Astrocyte (in vitro differentiated cells and primary cell): ENCODE measurements around the gene TMEM132A. TPM values are rescaled to one million over a fixed set of nuclear protein-coding genes. Genes with fewer than 3 reads are reported as not detected.

Experiments
- DNase-seq: peaks from one replicate; pipeline ENCODE4 v3.0.0-alpha.2; 2010; ENCODE audit warnings: low read depth
- FAIRE-seq: peaks from 2 replicates; lab custom pipeline; 2011; peaks lifted over from hg19 to GRCh38; lab: Jason Lieb, UNC
- H2AFZ ChIP-seq: 2 replicates; pipeline ENCODE4 v1.6.0; 2012; ENCODE audit warnings: low read depth, low read length, inconsistent platforms
- H3K27ac ChIP-seq: 2 replicates; pipeline ENCODE4 v1.5.1; 2011; ENCODE audit warnings: low read depth, low read length, inconsistent platforms
- H3K27me3 ChIP-seq: 2 replicates; pipeline ENCODE4 v1.6.0; 2011; ENCODE audit warnings: low read length, inconsistent platforms; ENCODE audit not compliant: insufficient read depth
- H3K36me3 ChIP-seq: 2 replicates; pipeline ENCODE4 v1.5.1; 2011; ENCODE audit warnings: low read length, inconsistent platforms; ENCODE audit not compliant: insufficient read depth
- H3K4me1 ChIP-seq: 2 replicates; pipeline ENCODE4 v1.5.1; 2011; ENCODE audit warnings: low read length, inconsistent platforms; ENCODE audit not compliant: insufficient read depth
- H3K4me2 ChIP-seq: 2 replicates; pipeline ENCODE4 v1.6.0; 2012; ENCODE audit warnings: low read length, inconsistent platforms
- H3K4me3 ChIP-seq: 2 replicates; pipeline ENCODE4 v1.5.1; 2011; ENCODE audit warnings: low read depth, mild to moderate bottlenecking, low read length, inconsistent platforms; ENCODE audit not compliant: insufficient read depth
- H3K79me2 ChIP-seq: 2 replicates; pipeline ENCODE4 v1.6.0; 2012; ENCODE audit warnings: mild to moderate bottlenecking, low read length, inconsistent platforms; ENCODE audit not compliant: insufficient read depth
- H3K9ac ChIP-seq: 2 replicates; pipeline ENCODE4 v1.6.0; 2012; ENCODE audit warnings: mild to moderate bottlenecking, low read length, inconsistent platforms
- H3K9me3 ChIP-seq: 2 replicates; pipeline ENCODE4 v1.5.1; 2012; ENCODE audit warnings: low read depth, mild to moderate bottlenecking, low read length, inconsistent platforms; ENCODE audit not compliant: insufficient read depth
- H4K20me1 ChIP-seq: 2 replicates; pipeline ENCODE4 v1.6.0; 2012; ENCODE audit warnings: low read length, inconsistent platforms; ENCODE audit not compliant: insufficient read depth
- H3K27ac Mint-ChIP-seq: one replicate; pipeline ENCODE4 v1.8.0; 2021; ENCODE audit warnings: mild to moderate bottlenecking, mixed read lengths; ENCODE audit not compliant: unreplicated experiment
- H3K27me3 Mint-ChIP-seq: one replicate; pipeline ENCODE4 v1.8.0; 2021; ENCODE audit warnings: low read depth, mixed read lengths; ENCODE audit not compliant: unreplicated experiment
- H3K36me3 Mint-ChIP-seq: one replicate; pipeline ENCODE4 v1.8.0; 2021; ENCODE audit warnings: low read depth, mixed read lengths; ENCODE audit not compliant: unreplicated experiment
- H3K4me1 Mint-ChIP-seq: one replicate; pipeline ENCODE4 v1.8.0; 2021; ENCODE audit warnings: low read depth, mixed read lengths; ENCODE audit not compliant: unreplicated experiment
- H3K4me3 Mint-ChIP-seq: one replicate; pipeline ENCODE4 v1.8.0; 2021; ENCODE audit warnings: mild to moderate bottlenecking, moderate library complexity, mixed read lengths; ENCODE audit not compliant: unreplicated experiment
- H3K9me3 Mint-ChIP-seq: one replicate; pipeline ENCODE4 v1.8.0; 2021; ENCODE audit warnings: mild to moderate bottlenecking, mixed read lengths; ENCODE audit not compliant: unreplicated experiment
- EZH2 ChIP-seq: IDR thresholded peaks from 2 replicates; pipeline ENCODE4 v1.6.1; 2012; ENCODE audit warnings: mild to moderate bottlenecking, low read length, inconsistent platforms; ENCODE audit not compliant: insufficient read depth
- total RNA-seq: library from RNA; stranded (reverse); gene quantifications from 2 replicates; pipeline ENCODE4 v1.2.1, GENCODE V29; 2021
- TF ChIP-seq, protein P1 (sequence below): IDR thresholded peaks from 2 replicates; pipeline ENCODE4 v1.5.1; 2011; ENCODE audit warnings: low read depth, mild to moderate bottlenecking, inconsistent platforms, low read length, moderate library complexity; ENCODE audit not compliant: insufficient read depth

Gene TMEM132A
- total RNA-seq, 1 donor from 2014 or later, result 117 TPM

DNA sequence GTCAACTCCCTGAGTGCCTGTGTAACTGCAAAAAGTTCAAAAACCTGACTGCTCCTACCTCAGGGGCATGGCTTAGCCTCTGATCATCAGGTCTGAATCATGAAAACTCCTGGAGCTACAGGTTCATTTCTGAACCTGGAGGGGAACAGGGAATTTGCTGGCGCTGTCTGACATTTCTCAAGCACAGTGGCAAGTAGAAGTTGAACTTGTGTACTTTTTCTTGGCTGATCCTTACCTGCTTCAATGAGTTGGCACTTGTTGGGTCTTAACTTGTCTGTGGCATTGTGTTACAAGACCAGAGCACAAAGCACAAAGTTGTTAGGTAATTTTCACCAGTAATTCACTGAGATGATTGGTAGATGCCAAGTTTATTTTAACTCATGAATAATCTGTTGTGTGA, 7.0 kb upstream of the TMEM132A start:
- peaks cover 1% of the 10 kb centered on the region for H3K9me3 Mint-ChIP-seq
- no peak for FAIRE-seq
- no peak overlapping the region for H2AFZ ChIP-seq
- H4K20me1 ChIP-seq, result peaks cover 27% of the 10 kb centered on the region
- H3K4me3 Mint-ChIP-seq, result no peak overlapping the region
- peaks cover 17% of the 10 kb centered on the region for H3K4me1 Mint-ChIP-seq
- no peaks in the 10 kb centered on the region for H3K27me3 Mint-ChIP-seq
- H3K27ac Mint-ChIP-seq, result no peak overlapping the region
- H3K36me3 ChIP-seq, result peaks cover 15% of the 10 kb centered on the region
- H3K4me1 ChIP-seq, result peaks cover 36% of the 10 kb centered on the region
- H3K36me3 Mint-ChIP-seq, result peaks cover 16% of the 10 kb centered on the region
- H3K4me2 ChIP-seq, result no peak overlapping the region
- peaks cover 56% of the 10 kb centered on the region for H3K79me2 ChIP-seq
- H3K9me3 ChIP-seq, result no peaks in the 10 kb centered on the region
- H3K27ac ChIP-seq, result no peak overlapping the region
- no peak for DNase-seq
- H3K4me3 ChIP-seq, result no peak overlapping the region
- no peaks in the 10 kb centered on the region for H3K27me3 ChIP-seq
- no peak overlapping the region for H3K9ac ChIP-seq
- TF ChIP-seq, protein P1, sequence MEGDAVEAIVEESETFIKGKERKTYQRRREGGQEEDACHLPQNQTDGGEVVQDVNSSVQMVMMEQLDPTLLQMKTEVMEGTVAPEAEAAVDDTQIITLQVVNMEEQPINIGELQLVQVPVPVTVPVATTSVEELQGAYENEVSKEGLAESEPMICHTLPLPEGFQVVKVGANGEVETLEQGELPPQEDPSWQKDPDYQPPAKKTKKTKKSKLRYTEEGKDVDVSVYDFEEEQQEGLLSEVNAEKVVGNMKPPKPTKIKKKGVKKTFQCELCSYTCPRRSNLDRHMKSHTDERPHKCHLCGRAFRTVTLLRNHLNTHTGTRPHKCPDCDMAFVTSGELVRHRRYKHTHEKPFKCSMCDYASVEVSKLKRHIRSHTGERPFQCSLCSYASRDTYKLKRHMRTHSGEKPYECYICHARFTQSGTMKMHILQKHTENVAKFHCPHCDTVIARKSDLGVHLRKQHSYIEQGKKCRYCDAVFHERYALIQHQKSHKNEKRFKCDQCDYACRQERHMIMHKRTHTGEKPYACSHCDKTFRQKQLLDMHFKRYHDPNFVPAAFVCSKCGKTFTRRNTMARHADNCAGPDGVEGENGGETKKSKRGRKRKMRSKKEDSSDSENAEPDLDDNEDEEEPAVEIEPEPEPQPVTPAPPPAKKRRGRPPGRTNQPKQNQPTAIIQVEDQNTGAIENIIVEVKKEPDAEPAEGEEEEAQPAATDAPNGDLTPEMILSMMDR, result no peak
- no peak for TF ChIP-seq EZH2

DNA sequence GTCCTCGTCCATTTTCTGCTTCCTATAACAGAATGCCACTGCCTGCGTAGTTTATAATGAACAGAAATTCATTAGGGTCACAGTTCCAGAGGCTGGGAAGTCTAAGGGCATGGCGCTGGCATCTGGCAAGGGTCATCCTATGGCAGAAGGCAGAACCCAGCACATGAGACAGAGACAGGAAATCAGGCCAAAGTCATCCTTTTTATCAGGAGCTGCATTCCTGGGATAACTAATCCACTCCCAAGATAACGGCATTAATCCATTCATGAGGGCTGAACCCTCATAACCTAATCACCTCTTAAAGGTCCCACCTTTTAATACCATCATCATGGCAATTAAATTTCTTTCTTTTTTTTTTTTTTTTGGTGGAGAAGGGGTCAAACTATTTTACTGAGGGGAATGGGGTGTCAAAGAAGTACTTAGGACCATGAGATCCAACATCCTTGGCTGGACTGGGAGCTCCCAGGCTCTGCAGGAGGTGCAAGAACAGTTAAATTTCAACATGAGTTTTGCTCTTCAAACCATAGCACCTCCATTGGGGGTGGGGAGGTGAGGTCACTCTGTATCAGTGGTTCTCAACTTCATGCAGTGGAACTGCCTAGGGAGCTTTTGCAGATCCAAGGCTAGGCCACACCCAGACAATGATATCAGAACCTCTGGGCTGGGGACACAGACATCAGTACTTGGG, 5.9 kb upstream of the TMEM132A start:
- H3K9me3 Mint-ChIP-seq, result peaks cover 1% of the 10 kb centered on the region
- H3K4me3 Mint-ChIP-seq, result no peak overlapping the region
- peaks cover 27% of the 10 kb centered on the region for H4K20me1 ChIP-seq
- H3K27ac ChIP-seq, result no peak overlapping the region
- no peak overlapping the region for H3K9ac ChIP-seq
- peaks cover 30% of the 10 kb centered on the region for H3K4me1 ChIP-seq
- peaks cover 15% of the 10 kb centered on the region for H3K36me3 ChIP-seq
- H3K9me3 ChIP-seq, result no peaks in the 10 kb centered on the region
- no peak for TF ChIP-seq EZH2
- TF ChIP-seq, protein P1, result no peak
- H3K27ac Mint-ChIP-seq, result no peak overlapping the region
- no peak overlapping the region for H2AFZ ChIP-seq
- no peaks in the 10 kb centered on the region for H3K27me3 ChIP-seq
- no peak for FAIRE-seq
- H3K4me1 Mint-ChIP-seq, result peaks cover 17% of the 10 kb centered on the region
- peaks cover 18% of the 10 kb centered on the region for H3K36me3 Mint-ChIP-seq
- no peaks in the 10 kb centered on the region for H3K27me3 Mint-ChIP-seq
- H3K4me3 ChIP-seq, result no peak overlapping the region
- H3K79me2 ChIP-seq, result peaks cover 56% of the 10 kb centered on the region
- DNase-seq, result no peak
- H3K4me2 ChIP-seq, result peak overlapping the region; percentile 30

DNA sequence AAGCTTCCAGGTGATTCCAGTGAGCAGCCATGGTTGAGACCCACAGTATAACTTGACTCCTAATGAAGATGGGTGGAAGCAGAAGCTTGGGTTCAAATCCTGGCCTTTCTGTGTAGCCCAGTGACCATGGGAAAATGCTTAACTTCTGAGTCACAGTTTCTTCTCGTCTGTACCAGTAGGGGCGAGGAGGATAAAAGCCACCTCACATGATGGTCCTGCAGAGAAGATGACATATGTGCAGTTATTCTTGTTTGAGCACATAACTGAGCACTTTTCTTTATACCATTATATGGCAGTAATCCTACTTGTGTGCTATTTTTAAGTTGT, 5.4 kb upstream of the TMEM132A start:
- Mint-ChIP-seq H3K36me3 (peaks cover 18% of the 10 kb centered on the region), H3K27ac (no peak overlapping the region), H3K4me3 (no peak overlapping the region), H3K4me1 (peaks cover 17% of the 10 kb centered on the region), H3K27me3 (no peaks in the 10 kb centered on the region), H3K9me3 (peaks cover 1% of the 10 kb centered on the region)
- Histone ChIP-seq H3K4me3 (no peak overlapping the region), H3K9ac (no peak overlapping the region), H3K79me2 (peaks cover 56% of the 10 kb centered on the region), H3K27ac (no peak overlapping the region), H3K4me1 (peaks cover 29% of the 10 kb centered on the region), H3K9me3 (no peaks in the 10 kb centered on the region), H3K4me2 (peak overlapping the region; percentile 30), H3K36me3 (peaks cover 15% of the 10 kb centered on the region), H2AFZ (no peak overlapping the region), H3K27me3 (no peaks in the 10 kb centered on the region), H4K20me1 (peaks cover 27% of the 10 kb centered on the region)
- FAIRE-seq, result no peak
- no peak for TF ChIP-seq EZH2
- TF ChIP-seq, protein P1, result no peak
- DNase-seq, result peak; percentile 27
